SW480 (cell line): ENCODE measurements around the gene PTPRB.

Experiments used
- DNase-seq: peaks from one replicate; pipeline ENCODE4 v3.0.0-alpha.2; 2016; ENCODE audit warnings: low spot score

Gene PTPRB

GRCh38 chr12:70637303-70638085, at the start of gene PTPRB:
Gene PTPRB (minus strand): TSS chr12:70637429. CDS start chr12:70637395, 34 bp downstream.
- no peak for DNase-seq

GRCh38 chr12:70686907-70687306, 49.7 kb upstream of the PTPRB start:
- DNase-seq: no peak

GRCh38 chr12:70686299-70686698, 49.1 kb upstream of the PTPRB start:
- no peak for DNase-seq

- DNase-seq: no peak
Measured at GRCh38 chr12:70683976-70684375, 46.7 kb upstream of the PTPRB start.

- no peak for DNase-seq
Measured at GRCh38 chr12:70671698-70672097, 34.5 kb upstream of the PTPRB start.

- no peak for DNase-seq
Measured at GRCh38 chr12:70670948-70671347, 33.7 kb upstream of the PTPRB start.

GRCh38 chr12:70667253-70667652, 30.0 kb upstream of the PTPRB start:
- DNase-seq: no peak

- no peak for DNase-seq
Measured at GRCh38 chr12:70666364-70666763, 29.1 kb upstream of the PTPRB start.

- no peak for DNase-seq
Measured at GRCh38 chr12:70664465-70664881, 27.2 kb upstream of the PTPRB start.

- no peak for DNase-seq
Measured at GRCh38 chr12:70663838-70664237, 26.6 kb upstream of the PTPRB start.

- DNase-seq: no peak
Measured at GRCh38 chr12:70661466-70662161, 24.4 kb upstream of the PTPRB start.

GRCh38 chr12:70660620-70661219, 23.5 kb upstream of the PTPRB start:
- peak; percentile 44 for DNase-seq

GRCh38 chr12:70660002-70660604, 22.9 kb upstream of the PTPRB start:
- no peak for DNase-seq

GRCh38 chr12:70659077-70659606, 21.9 kb upstream of the PTPRB start:
- no peak for DNase-seq

- DNase-seq: no peak
Measured at GRCh38 chr12:70657616-70658286, 20.5 kb upstream of the PTPRB start.

- DNase-seq: no peak
Measured at GRCh38 chr12:70652451-70652850, 15.2 kb upstream of the PTPRB start.

GRCh38 chr12:70648831-70649230, 11.6 kb upstream of the PTPRB start:
- DNase-seq: no peak

GRCh38 chr12:70648191-70648590, 11.0 kb upstream of the PTPRB start:
- no peak for DNase-seq

- DNase-seq: peak; percentile 4
Measured at GRCh38 chr12:70646850-70647249, 9.6 kb upstream of the PTPRB start.

- peak; percentile 76 for DNase-seq
Measured at GRCh38 chr12:70645494-70646317, 8.5 kb upstream of the PTPRB start.

GRCh38 chr12:70644861-70645260, 7.6 kb upstream of the PTPRB start:
- no peak for DNase-seq
